ENCODE data around the gene CA11. TPM values are rescaled to one million over a fixed set of nuclear protein-coding genes. Genes with fewer than 3 reads are reported as not detected.
"Not testable (repeated sequence)": the region's sequence is repeated elsewhere in the genome, so short reads cannot be mapped to it uniquely, and the experiment has no call there.

CA11 gene
- total and polyA plus RNA-seq, 2 donors (not counting 1 experiment from before 2014, with no cell fraction given) = 1.7 to 4.1 TPM

- Histone ChIP-seq H2AFZ (ENCODE audit: low read length) (no peak overlapping the region), H3K79me2 (ENCODE audit: control insufficient read depth, insufficient read depth, low read length) (no peaks in the 10 kb centered on the region), H3K4me3 (replicated peaks in 1 of 4; ENCODE audit: control extremely low read depth in 1 of 4, insufficient read depth in 1 of 4, low read depth in 3 of 4, low read length in 4 of 4) (peak overlapping the region in 1 of 4 experiments; percentile 4), H3K36me3 (ENCODE audit: control insufficient read depth, insufficient read depth, low read length) (peaks cover 2% of the 10 kb centered on the region), H4K20me1 (ENCODE audit: control insufficient read depth, extremely low read depth, insufficient read depth, low read length) (no peaks in the 10 kb centered on the region), H3K4me1 (ENCODE audit: control insufficient read depth, extremely low read depth, insufficient read depth, low read length) (peaks cover 40% of the 10 kb centered on the region), H3K27me3 (ENCODE audit: control insufficient read depth, insufficient read depth, low read length) (no peaks in the 10 kb centered on the region), H3K4me2 (ENCODE audit: extremely low read depth, insufficient read depth, low read length) (peak overlapping the region; percentile 13), H3K27ac (ENCODE audit: insufficient read depth, low read length) (peak overlapping the region; percentile 43), H3K9ac (ENCODE audit: insufficient read depth, low read length) (no peak overlapping the region), H3K9me3 (ENCODE audit: control insufficient read depth, insufficient read depth, low read depth, low read length) (no peaks in the 10 kb centered on the region)
- TF ChIP-seq CTCF (conservative IDR thresholded peaks at IDR 0.05 in 1 of 2, IDR thresholded peaks at IDR 0.05 in 1 of 2; ENCODE audit: low read depth in 1 of 2, low read length in 2 of 2) = no peak
- TF ChIP-seq EZH2 (IDR thresholded peaks at IDR 0.05; ENCODE audit: low read length, missing control alignments) = no peak
- DNase-seq (ENCODE audit: low read depth in 2 of 2) = peak in 1 of 2 donors; percentile 51
Observed at GRCh38 chr19:48632692-48633147, 13.3 kb downstream of the CA11 start.

GRCh38 chr19:48632286-48632685 lies 13.7 kb downstream of the CA11 start:
- not testable (repeated sequence) for H3K79me2 ChIP-seq (ENCODE audit: control insufficient read depth, insufficient read depth, low read length); H3K36me3 ChIP-seq (ENCODE audit: control insufficient read depth, insufficient read depth, low read length); H3K9ac ChIP-seq (ENCODE audit: insufficient read depth, low read length); H3K9me3 ChIP-seq (ENCODE audit: control insufficient read depth, insufficient read depth, low read depth, low read length); H3K27ac ChIP-seq (ENCODE audit: insufficient read depth, low read length); H2AFZ ChIP-seq (ENCODE audit: low read length); H3K27me3 ChIP-seq (ENCODE audit: control insufficient read depth, insufficient read depth, low read length); H4K20me1 ChIP-seq (ENCODE audit: control insufficient read depth, extremely low read depth, insufficient read depth, low read length); DNase-seq (ENCODE audit: low read depth in 2 of 2); H3K4me2 ChIP-seq (ENCODE audit: extremely low read depth, insufficient read depth, low read length); H3K4me3 ChIP-seq (replicated peaks in 1 of 4; ENCODE audit: control extremely low read depth in 1 of 4, insufficient read depth in 1 of 4, low read depth in 3 of 4, low read length in 4 of 4)
- H3K4me1 ChIP-seq (ENCODE audit: control insufficient read depth, extremely low read depth, insufficient read depth, low read length) = peaks cover 40% of the 10 kb centered on the region

GRCh38 chr19:48631225-48631624 lies 14.8 kb downstream of the CA11 start:
- H3K27ac ChIP-seq (ENCODE audit: insufficient read depth, low read length) = no peak overlapping the region
- H3K27me3 ChIP-seq (ENCODE audit: control insufficient read depth, insufficient read depth, low read length) = no peaks in the 10 kb centered on the region
- H3K9ac ChIP-seq (ENCODE audit: insufficient read depth, low read length) = no peak overlapping the region
- no peak overlapping the region for H3K4me2 ChIP-seq (ENCODE audit: extremely low read depth, insufficient read depth, low read length)
- TF ChIP-seq EZH2 (IDR thresholded peaks at IDR 0.05; ENCODE audit: low read length, missing control alignments) = no peak
- peaks cover 2% of the 10 kb centered on the region for H3K36me3 ChIP-seq (ENCODE audit: control insufficient read depth, insufficient read depth, low read length)
- DNase-seq (ENCODE audit: low read depth in 2 of 2) = no peak
- no peaks in the 10 kb centered on the region for H4K20me1 ChIP-seq (ENCODE audit: control insufficient read depth, extremely low read depth, insufficient read depth, low read length)
- peak overlapping the region in 1 of 4 experiments; percentile 12 for H3K4me3 ChIP-seq (replicated peaks in 1 of 4; ENCODE audit: control extremely low read depth in 1 of 4, insufficient read depth in 1 of 4, low read depth in 3 of 4, low read length in 4 of 4)
- H3K79me2 ChIP-seq (ENCODE audit: control insufficient read depth, insufficient read depth, low read length) = no peaks in the 10 kb centered on the region
- peaks cover 34% of the 10 kb centered on the region for H3K4me1 ChIP-seq (ENCODE audit: control insufficient read depth, extremely low read depth, insufficient read depth, low read length)
- H2AFZ ChIP-seq (ENCODE audit: low read length) = no peak overlapping the region
- H3K9me3 ChIP-seq (ENCODE audit: control insufficient read depth, insufficient read depth, low read depth, low read length) = no peaks in the 10 kb centered on the region

GRCh38 chr19:48630296-48631063 lies 15.5 kb downstream of the CA11 start:
- H3K36me3 ChIP-seq (ENCODE audit: control insufficient read depth, insufficient read depth, low read length) = peaks cover 4% of the 10 kb centered on the region
- peak; percentile 58 to 68 for DNase-seq (ENCODE audit: low read depth in 2 of 2)
- H3K9me3 ChIP-seq (ENCODE audit: control insufficient read depth, insufficient read depth, low read depth, low read length) = no peaks in the 10 kb centered on the region
- H4K20me1 ChIP-seq (ENCODE audit: control insufficient read depth, extremely low read depth, insufficient read depth, low read length) = no peaks in the 10 kb centered on the region
- TF ChIP-seq CTCF (conservative IDR thresholded peaks at IDR 0.05 in 1 of 2, IDR thresholded peaks at IDR 0.05 in 1 of 2; ENCODE audit: low read depth in 1 of 2, low read length in 2 of 2) (peak; percentile 4 to 36), EZH2 (IDR thresholded peaks at IDR 0.05; ENCODE audit: low read length, missing control alignments) (no peak)
- no peaks in the 10 kb centered on the region for H3K27me3 ChIP-seq (ENCODE audit: control insufficient read depth, insufficient read depth, low read length)
- H3K79me2 ChIP-seq (ENCODE audit: control insufficient read depth, insufficient read depth, low read length) = no peaks in the 10 kb centered on the region
- no peak overlapping the region for H3K27ac ChIP-seq (ENCODE audit: insufficient read depth, low read length)
- H2AFZ ChIP-seq (ENCODE audit: low read length) = no peak overlapping the region
- H3K4me1 ChIP-seq (ENCODE audit: control insufficient read depth, extremely low read depth, insufficient read depth, low read length) = peaks cover 34% of the 10 kb centered on the region
- H3K4me3 ChIP-seq (replicated peaks in 1 of 4; ENCODE audit: control extremely low read depth in 1 of 4, insufficient read depth in 1 of 4, low read depth in 3 of 4, low read length in 4 of 4) = peak overlapping the region in 1 of 4 experiments; percentile 12
- H3K4me2 ChIP-seq (ENCODE audit: extremely low read depth, insufficient read depth, low read length) = no peak overlapping the region
- no peak overlapping the region for H3K9ac ChIP-seq (ENCODE audit: insufficient read depth, low read length)
